IMR-90 (cell line): ENCODE results near the gene TULP4. TPM values are rescaled to one million over a fixed set of nuclear protein-coding genes. Genes with fewer than 3 reads are reported as not detected.

Experiments
- ATAC-seq: fragments of 200-7000 bp; cut with Tn5 transposase; 2 replicates; pipeline ENCODE4 v1.9.1; 2020; ENCODE audit warnings: low read depth, mild to moderate bottlenecking, moderate library complexity
- BruUV-seq: library from RNA; stranded (reverse); fragments of 400-500 nt; replicated peaks from 2 replicates; lab custom pipeline; 2021; lab: Mats Ljungman, UMichigan
- CTCF ChIA-PET: fragments of 300-600 bp; formaldehyde crosslinking; extraction: SDS; loops from one replicate; lab custom pipeline; 2021; ENCODE audit warnings: antibody characterized with exemption; lab: Yijun Ruan, JAX
- POLR2A ChIA-PET: fragments of 300-600 bp; sonication (Branson Sonifier 250); formaldehyde crosslinking; loops from one replicate; lab custom pipeline; 2022; ENCODE audit warnings: antibody characterized with exemption; ENCODE audit not compliant: unreplicated experiment; lab: Charles Lee
- DNase-seq: peaks from one replicate; pipeline ENCODE4 v3.0.0; 2013
- H2AFZ ChIP-seq: replicated peaks from 2 replicates; pipeline ENCODE3; 2013; ENCODE audit warnings: low read length, mild to moderate bottlenecking; ENCODE audit not compliant: poor library complexity
- H2AK5ac ChIP-seq: 2 replicates; pipeline ENCODE4 v1.6.1; 2013; ENCODE audit warnings: low read depth, low read length, inconsistent platforms
- H2AK9ac ChIP-seq: replicated peaks from 2 replicates; pipeline ENCODE3; 2013; ENCODE audit warnings: mild to moderate bottlenecking, low read depth, low read length, moderate library complexity; ENCODE audit not compliant: poor library complexity
- H2BK120ac ChIP-seq: 2 replicates; pipeline ENCODE4 v1.6.1; 2013; ENCODE audit warnings: low read depth, low read length, inconsistent platforms
- H2BK15ac ChIP-seq: 3 replicates; pipeline ENCODE4 v1.6.1; 2013; ENCODE audit warnings: low read depth, low read length, inconsistent platforms
- H2BK20ac ChIP-seq: 2 replicates; pipeline ENCODE4 v1.6.1; 2013; ENCODE audit warnings: low read depth, mild to moderate bottlenecking, inconsistent platforms, low read length, moderate library complexity
- H2BK5ac ChIP-seq: 2 replicates; pipeline ENCODE4 v1.6.1; 2013; ENCODE audit warnings: mild to moderate bottlenecking, low read depth, low read length, inconsistent platforms; ENCODE audit not compliant: poor library complexity, severe bottlenecking
- H3K14ac ChIP-seq: replicated peaks from 2 replicates; pipeline ENCODE4 v1.6.1; 2013; ENCODE audit warnings: low read depth, low read length, inconsistent platforms
- H3K18ac ChIP-seq: 2 replicates; pipeline ENCODE4 v1.6.1; 2013; ENCODE audit warnings: low read depth, low read length, control low read depth
- H3K23ac ChIP-seq: 2 replicates; pipeline ENCODE4 v1.6.1; 2013; ENCODE audit warnings: low read depth, low read length, inconsistent platforms
- H3K27ac ChIP-seq: 2 replicates; pipeline ENCODE4 v1.5.1; 2013; ENCODE audit warnings: mild to moderate bottlenecking, control low read depth, low read length; ENCODE audit not compliant: insufficient read depth
- H3K27me3 ChIP-seq: 2 replicates; pipeline ENCODE4 v1.6.1; 2013; ENCODE audit warnings: low read length; ENCODE audit not compliant: control insufficient read depth, insufficient read depth
- H3K36me3 ChIP-seq: 2 replicates; pipeline ENCODE4 v1.6.1; 2013; ENCODE audit warnings: low read length, mixed read lengths; ENCODE audit not compliant: control insufficient read depth, insufficient read depth
- H3K4ac ChIP-seq: 2 replicates; pipeline ENCODE4 v1.6.1; 2013; ENCODE audit warnings: low read depth, low read length, inconsistent platforms
- H3K4me1 ChIP-seq: 2 replicates; pipeline ENCODE4 v1.6.1; 2013; ENCODE audit warnings: low read length, mixed read lengths; ENCODE audit not compliant: control insufficient read depth, insufficient read depth
- H3K4me2 ChIP-seq: 2 replicates; pipeline ENCODE4 v1.6.1; 2013; ENCODE audit warnings: low read depth, mild to moderate bottlenecking, control low read depth, low read length, moderate library complexity
- H3K4me3 ChIP-seq: 2 replicates; pipeline ENCODE4 v1.5.1; 2013; ENCODE audit warnings: low read depth, mild to moderate bottlenecking, control low read depth, low read length, moderate library complexity; ENCODE audit not compliant: insufficient read depth
- H3K56ac ChIP-seq: 2 replicates; pipeline ENCODE4 v1.6.1; 2013; ENCODE audit warnings: low read length, inconsistent platforms; ENCODE audit not compliant: insufficient read depth; ENCODE audit errors: extremely low read depth
- H3K79me1 ChIP-seq, 2 experiments: 2 replicates each; pipeline ENCODE4 v1.6.1; 2013; ENCODE audit warnings: low read length in 2 of 2, inconsistent platforms in 1 of 2, low read depth in 1 of 2
- H3K9ac ChIP-seq: 2 replicates; pipeline ENCODE4 v1.6.1; 2013; ENCODE audit warnings: low read depth, low read length, control low read depth
- H3K9me1 ChIP-seq: 2 replicates; pipeline ENCODE4 v1.6.1; 2013; ENCODE audit warnings: low read length, inconsistent platforms; ENCODE audit not compliant: insufficient read depth
- H3K9me3 ChIP-seq: 2 replicates; pipeline ENCODE4 v1.6.1; 2013; ENCODE audit warnings: low read length; ENCODE audit not compliant: control insufficient read depth, insufficient read depth
- H4K20me1 ChIP-seq: 2 replicates; pipeline ENCODE4 v1.6.1; 2013; ENCODE audit warnings: low read length, inconsistent platforms; ENCODE audit not compliant: insufficient read depth
- H4K5ac ChIP-seq: 2 replicates; pipeline ENCODE4 v1.6.1; 2013; ENCODE audit warnings: mild to moderate bottlenecking, low read depth, low read length, control low read depth
- H4K8ac ChIP-seq, 2 experiments: 2 replicates each; pipeline ENCODE4 v1.6.1; 2013; ENCODE audit warnings: low read depth in 2 of 2, low read length in 2 of 2, control low read depth in 1 of 2, inconsistent platforms in 1 of 2
- H4K91ac ChIP-seq: 2 replicates; pipeline ENCODE4 v1.6.1; 2013; ENCODE audit warnings: low read depth, low read length, inconsistent platforms; ENCODE audit not compliant: insufficient read depth
- MAZ ChIP-seq: IDR thresholded peaks from 2 replicates; pipeline ENCODE4 v1.6.1; 2012; ENCODE audit warnings: low read depth, mild to moderate bottlenecking, low read length, improper control_type of control experiment, moderate library complexity, borderline replicate concordance
- RCOR1 ChIP-seq: IDR thresholded peaks from 2 replicates; pipeline ENCODE4 v1.6.1; 2012; ENCODE audit warnings: mild to moderate bottlenecking, low read length, improper control_type of control experiment; ENCODE audit not compliant: insufficient replicate concordance
- RFX5 ChIP-seq: IDR thresholded peaks from 2 replicates; pipeline ENCODE4 v1.8.0; 2012; ENCODE audit warnings: low read depth, mild to moderate bottlenecking, low read length, moderate library complexity
- WGBS, 2 experiments: methylation state at CpG; one replicate each; pipeline versions ENCODE4 v1.1.5 to v1.1.7; 2013; ENCODE audit warnings: missing lambda C conversion rate in 2 of 2; ENCODE audit not compliant: insufficient read length in 1 of 2; ENCODE audit errors: extremely low coverage in 2 of 2; 5-methylcytosine and 5-hydroxymethylcytosine counted together
- dilution Hi-C: fragments of 300-500 bp; cut with HindIII; formaldehyde crosslinking; loops from one replicate; pipeline ENCODE4 v1.14.3; 2018; ENCODE audit warnings: low sequenced_read_pairs; ENCODE audit not compliant: unreplicated experiment
- in situ Hi-C: fragments of 300-500 bp; cut with MboI; formaldehyde crosslinking; loops from 3 replicates; pipeline ENCODE4 v1.14.3; 2019; ENCODE audit warnings: low sequenced_read_pairs, inconsistent platforms, mixed read lengths
- intact Hi-C: fragments of 100-400 bp; cut with micrococcal nuclease; formaldehyde crosslinking; loops from 2 replicates; pipeline ENCODE4 v1.10.0; 2022
- polyA plus RNA-seq, 3 experiments: library from polyadenylated mRNA; depleted of rRNA; stranded (reverse); fragments of >200 nt; gene quantifications; 2 replicates each; pipeline ENCODE4 v1.2.3, GENCODE V29; 2012; ENCODE audit warnings: low replicate concordance in 1 of 3
- total RNA-seq: library from RNA; depleted of rRNA; stranded (reverse); fragments of >200 nt; gene quantifications from 2 replicates; pipeline ENCODE4 v1.2.3, GENCODE V29; 2012

The TULP4 gene
- total and polyA plus RNA-seq, 2 of the 4 experiments (the other 2 are of a cell fraction): 8.1 to 30.6 TPM

DNA sequence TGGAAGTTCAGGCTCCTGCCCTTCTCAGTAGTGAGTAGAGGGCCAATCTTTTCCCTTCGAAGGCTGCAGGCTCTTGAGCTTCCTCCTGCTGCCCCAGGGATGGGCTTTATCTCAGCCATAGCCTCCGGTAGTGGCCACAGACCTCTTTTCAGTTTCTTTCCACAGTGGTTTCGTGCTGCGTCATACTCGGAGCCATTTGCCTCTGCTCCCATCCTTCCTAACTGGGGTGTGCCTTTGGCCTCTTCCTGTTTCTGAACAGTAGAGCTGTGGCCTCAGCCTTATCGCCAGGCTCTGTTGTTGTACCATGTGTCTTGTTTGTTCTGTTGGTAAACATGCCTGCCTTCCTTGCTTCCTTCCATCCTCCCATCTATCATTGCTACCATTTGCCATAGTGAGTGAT lies 54.1 kb downstream of the TULP4 start:
- H4K20me1 ChIP-seq: peaks cover 5% of the 10 kb centered on the region; the same call in 1 of the 2 replicates

More for the DNA sequence above, 54.1 kb downstream of the TULP4 start:
- ChIA-PET CTCF (no interaction called here), POLR2A (no interaction called here)
- no peak overlapping the region for H3K23ac ChIP-seq
- no peaks in the 10 kb centered on the region for H3K27me3 ChIP-seq
- H2AK5ac ChIP-seq: no peak overlapping the region
- dilution Hi-C loops (no loop called here), intact Hi-C loops (no loop called here), in situ Hi-C loops (no loop called here)
- no peaks in the 10 kb centered on the region for H3K9me1 ChIP-seq
- H3K56ac ChIP-seq: no peak overlapping the region
- TF ChIP-seq RFX5: no peak
- TF ChIP-seq MAZ: no peak
- no peak for TF ChIP-seq RCOR1
- H2BK5ac ChIP-seq: no peak overlapping the region
- no peaks in the 10 kb centered on the region for H3K9me3 ChIP-seq
- H3K79me1 ChIP-seq: peaks cover 12 to 32% of the 10 kb centered on the region in 2 experiments
- H4K91ac ChIP-seq: no peak overlapping the region
- H3K4me1 ChIP-seq: no peaks in the 10 kb centered on the region
- no TSS peak for BruUV-seq
- no peak for ATAC-seq
- no peak overlapping the region for H2BK120ac ChIP-seq
- H3K4me3 ChIP-seq: no peak overlapping the region
- no peaks in the 10 kb centered on the region for H3K36me3 ChIP-seq
- H3K14ac ChIP-seq: no peak overlapping the region
- no peak overlapping the region for H3K9ac ChIP-seq
- WGBS, 2 experiments: 100% methylated on average over 2 of the region's 6 CpGs; no CpG with 5 or more reads in 1 of the 2 experiments
- no peak overlapping the region for H2BK15ac ChIP-seq
- no peak for DNase-seq
- no peak overlapping the region for H2AK9ac ChIP-seq
- H3K4me2 ChIP-seq: no peak overlapping the region
- no peak overlapping the region for H2BK20ac ChIP-seq
- no peak overlapping the region for H4K5ac ChIP-seq
- no peak overlapping the region for H3K27ac ChIP-seq
- no peak overlapping the region for H3K4ac ChIP-seq
- H2AFZ ChIP-seq: no peak overlapping the region
- no peak overlapping the region for H3K18ac ChIP-seq
- no peak overlapping the region for H4K8ac ChIP-seq
